HepG2 (cell line): ENCODE results near the gene SGCG. TPM values are rescaled to one million over a fixed set of nuclear protein-coding genes. Genes with fewer than 3 reads are reported as not detected.

Experiments
- ATAC-seq: fragments of 200-7000 bp; cut with Tn5 transposase; 3 replicates; pipeline ENCODE4 v1.9.1; 2020; ENCODE audit warnings: mild to moderate bottlenecking, moderate library complexity
- BruUV-seq: library from RNA; stranded (reverse); fragments of 400-500 nt; replicated peaks from 2 replicates; lab custom pipeline; 2021; lab: Mats Ljungman, UMichigan
- CTCF ChIA-PET: fragments of 300-600 bp; formaldehyde crosslinking; extraction: SDS; loops from one replicate; lab custom pipeline; 2021; ENCODE audit warnings: low total read pairs, inconsistent platforms, low intra/inter-chr PET ratio; lab: Yijun Ruan, JAX
- POLR2A ChIA-PET: fragments of 350-600 bp; sonication (Branson Sonifier 250); formaldehyde crosslinking; loops from one replicate; lab custom pipeline; 2020; ENCODE audit warnings: antibody characterized with exemption, inconsistent platforms; lab: Yijun Ruan, JAX
- DNase-seq: peaks from one replicate; pipeline ENCODE4 v3.0.0-alpha.2; 2015; ENCODE audit warnings: low spot score
- FAIRE-seq: peaks from 3 replicates; lab custom pipeline; 2011; peaks lifted over from hg19 to GRCh38; lab: Jason Lieb, UNC
- H2AFZ ChIP-seq: one replicate; pipeline ENCODE4 v1.6.1; 2011; ENCODE audit warnings: low read length, inconsistent platforms
- H3K27ac ChIP-seq: fragments of 300-600 bp; 3 replicates; pipeline ENCODE4 v1.8.0; 2011; ENCODE audit warnings: mixed run types, mild to moderate bottlenecking, mixed read lengths, low read length, inconsistent platforms; ENCODE audit not compliant: insufficient read depth; ENCODE audit errors: extremely low read length
- H3K27me3 ChIP-seq, 2 experiments: fragments of 200-600 bp in 1 of 2; 2 replicates in 1 of 2; 3 replicates in 1 of 2; pipeline versions ENCODE4 v1.6.0 to v1.8.0; 2011; ENCODE audit warnings: low read length in 2 of 2, mild to moderate bottlenecking in 2 of 2, moderate library complexity in 2 of 2, inconsistent platforms in 1 of 2; ENCODE audit not compliant: insufficient read depth in 2 of 2, control insufficient read depth in 1 of 2
- H3K36me3 ChIP-seq, 2 experiments: fragments of 200-600 bp in 1 of 2; replicated peaks in 1 of 2; 2 replicates in 1 of 2; 3 replicates in 1 of 2; pipeline versions ENCODE4 v1.5.1 to v1.8.0; 2011; ENCODE audit warnings: low read length in 2 of 2, inconsistent platforms in 1 of 2; ENCODE audit not compliant: insufficient read depth in 2 of 2, control insufficient read depth in 1 of 2
- H3K4me1 ChIP-seq: 2 replicates; pipeline ENCODE4 v1.5.1; 2012; ENCODE audit warnings: low read length, inconsistent platforms; ENCODE audit not compliant: insufficient read depth
- H3K4me2 ChIP-seq: 2 replicates; pipeline ENCODE4 v1.6.0; 2011; ENCODE audit warnings: low read depth, low read length, inconsistent platforms
- H3K4me3 ChIP-seq, 3 experiments: fragments of 200-600 bp in 1 of 3; sonication (generic), shearing (Covaris generic) in 1 of 3; replicated peaks in 1 of 3; 2 replicates each; pipeline ENCODE4 v1.5.1; 2011 to 2016; ENCODE audit warnings: low read length in 3 of 3, inconsistent platforms in 2 of 3, low read depth in 2 of 3, mild to moderate bottlenecking in 2 of 3, control low read depth in 1 of 3, mixed read lengths in 1 of 3; ENCODE audit not compliant: insufficient read depth in 1 of 3
- H3K79me2 ChIP-seq: one replicate; pipeline ENCODE4 v1.6.1; 2011; ENCODE audit warnings: low read length, inconsistent platforms; ENCODE audit not compliant: insufficient read depth
- H3K9ac ChIP-seq: 2 replicates; pipeline ENCODE4 v1.6.0; 2011; ENCODE audit warnings: mild to moderate bottlenecking, low read depth, low read length, inconsistent platforms; ENCODE audit not compliant: insufficient read depth
- H3K9me3 ChIP-seq: 2 replicates; pipeline ENCODE4 v1.5.1; 2012; ENCODE audit warnings: mild to moderate bottlenecking, low read length
- H4K20me1 ChIP-seq: 2 replicates; pipeline ENCODE4 v1.6.0; 2011; ENCODE audit warnings: inconsistent platforms, mild to moderate bottlenecking, low read length, moderate library complexity; ENCODE audit not compliant: insufficient read depth
- CEBPB ChIP-seq: IDR thresholded peaks from 2 replicates; pipeline ENCODE4 v1.6.1; 2011; ENCODE audit warnings: low read depth, low read length, improper control_type of control experiment, borderline replicate concordance
- E2F2 ChIP-seq: sonication (generic); formaldehyde crosslinking; IDR thresholded peaks from 2 replicates; pipeline ENCODE4 v1.4.0; 2020; ENCODE audit warnings: missing genetic modification reagents, borderline replicate concordance
- FOXK2 ChIP-seq: fragments of 450-650 bp; IDR thresholded peaks from 2 replicates; pipeline ENCODE4 v1.6.1; 2016
- HMGA1 ChIP-seq: sonication (generic); formaldehyde crosslinking; conservative IDR thresholded peaks from 2 replicates; pipeline ENCODE4 v1.4.0; 2020; ENCODE audit warnings: missing genetic modification reagents
- NCOA2 ChIP-seq: sonication (generic); formaldehyde crosslinking; IDR thresholded peaks from 2 replicates; pipeline ENCODE4 v1.8.0; 2022; ENCODE audit warnings: inconsistent platforms
- PCBP1 ChIP-seq: fragments of 200-400 bp; formaldehyde crosslinking; IDR thresholded peaks from 2 replicates; pipeline ENCODE4 v1.6.1; 2017; ENCODE audit warnings: mild to moderate bottlenecking, low read depth, low read length, borderline replicate concordance
- RFX5 ChIP-seq: IDR thresholded peaks from 2 replicates; pipeline ENCODE4 v1.6.1; 2011; ENCODE audit warnings: low read depth, low read length, improper control_type of control experiment
- SRF ChIP-seq: IDR thresholded peaks from 2 replicates; pipeline ENCODE4 v1.6.1; 2011; ENCODE audit warnings: mild to moderate bottlenecking, low read depth, low read length, moderate library complexity
- ZBTB8A ChIP-seq: sonication (generic); formaldehyde crosslinking; IDR thresholded peaks from 2 replicates; pipeline ENCODE4 v1.4.0; 2020; ENCODE audit warnings: mild to moderate bottlenecking, low read depth, missing genetic modification reagents, borderline replicate concordance
- ZFP36 ChIP-seq: fragments of 150-350 bp; IDR thresholded peaks from 2 replicates; pipeline ENCODE4 v1.6.1; 2018; ENCODE audit warnings: borderline replicate concordance, low read length, low read depth; ENCODE audit not compliant: partially characterized antibody
- ZNF451 ChIP-seq: sonication (generic); formaldehyde crosslinking; IDR thresholded peaks from 2 replicates; pipeline ENCODE4 v1.5.0; 2020; ENCODE audit warnings: mild to moderate bottlenecking, missing genetic modification reagents
- ZNF781 ChIP-seq: sonication (generic); formaldehyde crosslinking; IDR thresholded peaks from 2 replicates; pipeline ENCODE4 v1.5.1; 2020; ENCODE audit warnings: borderline replicate concordance, mild to moderate bottlenecking, missing genetic modification reagents; ENCODE audit errors: not compliant biosample characterization
- WGBS: methylation state at CpG from one replicate; pipeline ENCODE4 v1.1.6; 2017; ENCODE audit warnings: low lambda C conversion rate; 5-methylcytosine and 5-hydroxymethylcytosine counted together
- in situ Hi-C: cut with HindIII; loops from 2 replicates; pipeline ENCODE4 v1.10.0; 2017; ENCODE audit warnings: low pct_unique_long_range_greater_than_20kb; ENCODE audit not compliant: extremely low pct_ligation_motif_present
- intact Hi-C: fragments of 100-400 bp; cut with micrococcal nuclease; formaldehyde crosslinking; loops from one replicate; pipeline ENCODE4 v1.10.0; 2022; ENCODE audit not compliant: unreplicated experiment
- polyA plus RNA-seq, 8 experiments: library from polyadenylated mRNA; depleted of rRNA in 3 of 8; stranded (reverse) in 7 of 8; unstranded in 1 of 8; fragments of >200 nt; fragmentation: Illumina TruSeq in 4 of 8; extraction: Trizol in 4 of 8; gene quantifications; 2 replicates each; pipeline versions ENCODE4 v1.2.1 to v1.2.3, GENCODE V29; 2011 to 2016; ENCODE audit warnings: low read depth in 4 of 8, missing spikeins in 1 of 8, mixed read lengths in 1 of 8; ENCODE audit not compliant: insufficient read depth in 1 of 8
- total RNA-seq, 5 experiments: library from RNA; depleted of rRNA; stranded (reverse); fragments of >200 nt; fragmentation: Illumina TruSeq; extraction: Trizol; gene quantifications; 2 replicates each; pipeline ENCODE4 v1.2.3, GENCODE V29; 2016; ENCODE audit warnings: low read depth in 1 of 5
- TF ChIP-seq, protein P1 (sequence below): sonication (generic); formaldehyde crosslinking; IDR thresholded peaks from 2 replicates; pipeline ENCODE4 v1.4.0; 2020; ENCODE audit warnings: low read depth, missing genetic modification reagents

SGCG gene
- total and polyA plus RNA-seq, 2 of the 13 experiments (the other 11 are each of a cell fraction or from before 2014, with no cell fraction given): not detected

- in situ Hi-C loops (no loop called here), intact Hi-C loops (no loop called here)
- no peak overlapping the region for H3K4me2 ChIP-seq
- no peaks in the 10 kb centered on the region for H3K79me2 ChIP-seq
- no TSS peak for BruUV-seq
- FAIRE-seq (no peak), DNase-seq (no peak), ATAC-seq (no peak)
- H3K9ac ChIP-seq: no peak overlapping the region
- no peak overlapping the region for H3K27ac ChIP-seq
- no peaks in the 10 kb centered on the region for H3K9me3 ChIP-seq
- no peak overlapping the region for H2AFZ ChIP-seq
- no peaks in the 10 kb centered on the region for H4K20me1 ChIP-seq
- WGBS: 33% methylated on average over 12 of the region's 12 CpGs
- no peaks in the 10 kb centered on the region for H3K4me1 ChIP-seq
- peaks cover 0 to 2% of the 10 kb centered on the region in 2 experiments; a peak in 1 of 5 replicates for H3K27me3 ChIP-seq
- ChIA-PET POLR2A (no interaction called here), CTCF (no interaction called here)
- H3K4me3 ChIP-seq: no peak overlapping the region
- H3K36me3 ChIP-seq: no peaks in the 10 kb centered on the region
- TF ChIP-seq PCBP1 (no peak), CEBPB (peak; percentile 39; the same call in 1 of the 2 replicates)
- TF ChIP-seq, all 625 proteins: peak for 1
Measured at GRCh38 chr13:23146811-23147625, 33.8 kb upstream of the SGCG start.

GRCh38 chr13:23147827-23148226 is 33.0 kb upstream of the SGCG start:
- Histone ChIP-seq H3K27me3 (peaks cover 0 to 2% of the 10 kb centered on the region in 2 experiments; a peak in 1 of 5 replicates), H3K4me3 (no peak overlapping the region), H3K36me3 (no peaks in the 10 kb centered on the region), H2AFZ (no peak overlapping the region), H3K9me3 (no peaks in the 10 kb centered on the region), H4K20me1 (no peaks in the 10 kb centered on the region), H3K79me2 (no peaks in the 10 kb centered on the region), H3K4me1 (no peaks in the 10 kb centered on the region), H3K4me2 (no peak overlapping the region), H3K9ac (no peak overlapping the region), H3K27ac (no peak overlapping the region)
- BruUV-seq: no TSS peak
- in situ Hi-C loops (no loop called here), intact Hi-C loops (no loop called here)
- WGBS: 15% methylated on average over 6 of the region's 10 CpGs
- DNase-seq (no peak), ATAC-seq (no peak), FAIRE-seq (no peak)
- CTCF ChIA-PET: no interaction called here
- POLR2A ChIA-PET: no interaction called here
- TF ChIP-seq RFX5 (no peak), ZNF451 (CRISPR knock-in tag) (no peak), E2F2 (CRISPR knock-in tag) (no peak), NCOA2 (no peak), ZNF781 (CRISPR knock-in tag) (no peak), FOXK2 (no peak), SRF (no peak), HMGA1 (CRISPR knock-in tag) (no peak), ZBTB8A (CRISPR knock-in tag) (no peak), ZFP36 (no peak)
- TF ChIP-seq, protein P1, sequence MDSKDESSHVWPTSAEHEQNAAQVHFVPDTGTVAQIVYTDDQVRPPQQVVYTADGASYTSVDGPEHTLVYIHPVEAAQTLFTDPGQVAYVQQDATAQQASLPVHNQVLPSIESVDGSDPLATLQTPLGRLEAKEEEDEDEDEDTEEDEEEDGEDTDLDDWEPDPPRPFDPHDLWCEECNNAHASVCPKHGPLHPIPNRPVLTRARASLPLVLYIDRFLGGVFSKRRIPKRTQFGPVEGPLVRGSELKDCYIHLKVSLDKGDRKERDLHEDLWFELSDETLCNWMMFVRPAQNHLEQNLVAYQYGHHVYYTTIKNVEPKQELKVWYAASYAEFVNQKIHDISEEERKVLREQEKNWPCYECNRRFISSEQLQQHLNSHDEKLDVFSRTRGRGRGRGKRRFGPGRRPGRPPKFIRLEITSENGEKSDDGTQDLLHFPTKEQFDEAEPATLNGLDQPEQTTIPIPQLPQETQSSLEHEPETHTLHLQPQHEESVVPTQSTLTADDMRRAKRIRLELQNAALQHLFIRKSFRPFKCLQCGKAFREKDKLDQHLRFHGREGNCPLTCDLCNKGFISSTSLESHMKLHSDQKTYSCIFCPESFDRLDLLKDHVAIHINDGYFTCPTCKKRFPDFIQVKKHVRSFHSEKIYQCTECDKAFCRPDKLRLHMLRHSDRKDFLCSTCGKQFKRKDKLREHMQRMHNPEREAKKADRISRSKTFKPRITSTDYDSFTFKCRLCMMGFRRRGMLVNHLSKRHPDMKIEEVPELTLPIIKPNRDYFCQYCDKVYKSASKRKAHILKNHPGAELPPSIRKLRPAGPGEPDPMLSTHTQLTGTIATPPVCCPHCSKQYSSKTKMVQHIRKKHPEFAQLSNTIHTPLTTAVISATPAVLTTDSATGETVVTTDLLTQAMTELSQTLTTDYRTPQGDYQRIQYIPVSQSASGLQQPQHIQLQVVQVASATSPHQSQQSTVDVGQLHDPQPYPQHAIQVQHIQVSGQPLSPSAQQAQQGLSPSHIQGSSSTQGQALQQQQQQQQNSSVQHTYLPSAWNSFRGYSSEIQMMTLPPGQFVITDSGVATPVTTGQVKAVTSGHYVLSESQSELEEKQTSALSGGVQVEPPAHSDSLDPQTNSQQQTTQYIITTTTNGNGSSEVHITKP (CRISPR knock-in tag): no peak
